ENCODE data around the gene MAU2.
"Not testable (repeated sequence)": the region's sequence is repeated elsewhere in the genome, so short reads cannot be mapped to it uniquely, and the experiment has no call there.

Gene MAU2

DNA sequence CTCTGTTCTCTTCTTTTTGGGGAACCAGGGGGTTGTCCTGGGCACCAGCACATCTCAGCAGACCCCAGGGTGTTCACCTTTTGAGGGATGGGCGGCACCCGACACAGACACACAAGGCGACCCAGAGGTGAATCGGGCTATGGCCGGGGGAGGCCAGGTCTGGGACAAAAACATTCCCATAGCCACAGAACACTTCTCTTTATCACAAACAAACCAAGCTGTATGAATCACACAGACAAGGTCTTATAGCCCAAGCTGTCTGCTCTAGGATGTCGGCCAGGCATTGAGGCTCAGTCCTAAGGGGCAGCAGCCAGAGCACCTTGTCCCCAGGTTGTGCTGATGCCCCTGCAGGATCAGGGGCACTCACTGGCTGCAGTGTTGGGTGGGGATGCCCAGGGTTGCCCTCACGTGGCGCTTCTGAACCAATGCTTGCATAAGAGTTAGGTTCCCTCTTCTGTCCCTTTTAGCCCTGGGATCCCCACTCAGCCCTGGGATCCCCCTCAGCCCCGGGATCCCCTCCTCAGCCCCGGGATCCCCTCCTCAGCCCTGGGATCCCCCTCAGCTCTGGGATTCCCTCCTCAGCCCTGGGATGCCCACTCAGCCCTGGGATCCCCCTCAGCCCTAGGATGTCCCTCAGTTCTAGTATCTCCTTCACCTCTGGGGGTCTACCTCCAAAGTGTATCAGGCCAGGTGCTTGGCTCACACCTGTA, 26.9 kb downstream of the MAU2 start:
- no peak for DNase-seq

DNA sequence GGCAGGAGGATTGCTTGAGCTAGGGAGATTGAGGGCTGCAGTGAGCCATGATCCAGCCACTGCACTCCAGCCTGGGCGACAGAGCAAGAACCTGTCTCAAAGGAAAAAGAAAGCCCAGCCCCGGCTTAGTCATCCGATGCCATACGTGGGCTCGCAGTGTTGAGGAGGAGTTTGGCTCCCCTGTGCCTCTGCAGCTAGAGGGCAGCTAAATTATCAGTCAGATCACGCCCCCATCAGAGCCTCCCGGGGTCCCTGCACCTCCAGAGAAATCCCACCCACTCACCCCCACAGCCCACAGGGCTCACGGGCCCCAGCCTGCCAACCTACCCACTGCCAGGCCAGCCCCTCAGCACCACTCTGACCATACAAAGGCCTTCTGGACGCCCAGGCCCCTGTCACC, 27.6 kb downstream of the MAU2 start:
- no peak for DNase-seq

DNA sequence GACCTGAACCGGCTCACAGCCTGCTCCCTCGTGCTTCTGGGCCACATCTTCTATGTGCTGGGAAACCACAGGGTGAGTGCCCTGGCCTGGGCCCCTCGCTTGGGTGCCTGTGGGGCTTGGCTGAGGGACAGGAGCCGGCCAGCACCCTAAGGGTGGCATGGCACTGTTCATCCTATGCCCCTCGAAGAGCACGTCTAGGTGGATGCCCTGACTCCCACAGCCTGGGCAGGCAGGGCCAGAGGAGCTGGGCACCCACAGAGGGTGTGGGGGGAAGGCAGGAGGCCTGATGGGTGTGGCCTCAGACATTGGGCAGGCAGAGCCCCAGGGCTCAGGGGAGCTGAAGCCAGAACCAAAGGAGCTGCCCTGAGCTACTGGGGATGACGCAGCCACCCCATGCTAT, 28.7 kb downstream of the MAU2 start:
- DNase-seq: no peak

DNA sequence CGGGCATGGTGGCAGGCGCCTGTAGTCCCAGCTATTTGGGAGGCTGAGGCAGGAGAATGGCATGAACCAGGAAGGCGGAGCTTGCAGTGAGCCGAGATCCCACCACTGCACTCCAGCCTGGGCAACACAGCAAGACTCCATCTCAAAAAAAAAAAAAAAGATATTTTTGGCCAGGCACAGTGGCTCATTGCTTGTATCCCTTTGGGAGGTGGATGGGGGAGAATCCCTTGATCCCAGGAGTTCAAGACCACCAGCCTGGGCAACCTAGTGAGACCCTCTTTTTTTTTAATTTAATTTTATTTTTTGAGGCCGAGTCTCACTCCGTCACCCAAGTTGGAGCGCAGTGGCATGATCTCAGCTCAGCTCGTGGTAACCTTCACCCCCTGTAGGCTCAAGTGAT, 30.1 kb downstream of the MAU2 start:
- not testable (repeated sequence) for DNase-seq

DNA sequence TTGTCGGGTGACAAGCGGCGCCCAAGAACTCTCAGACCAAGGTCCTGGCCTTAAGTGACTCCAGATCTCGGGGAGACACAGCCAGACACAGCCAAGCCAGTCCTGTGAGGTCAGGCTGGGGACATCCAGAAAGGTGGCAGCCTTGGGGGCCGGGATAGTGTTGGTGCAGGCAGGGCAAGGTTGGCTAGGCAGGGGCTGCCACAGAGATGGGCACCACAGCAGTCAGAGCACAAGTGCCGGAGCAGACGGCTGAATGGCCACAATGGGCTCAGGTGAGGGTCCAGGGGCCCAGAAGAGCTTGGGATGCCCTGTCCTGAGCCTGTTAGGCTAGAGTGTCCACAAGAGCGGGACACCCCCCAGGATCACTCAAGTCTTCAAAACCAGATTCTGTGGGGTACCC, 32.2 kb downstream of the MAU2 start:
- DNase-seq: no peak

DNA sequence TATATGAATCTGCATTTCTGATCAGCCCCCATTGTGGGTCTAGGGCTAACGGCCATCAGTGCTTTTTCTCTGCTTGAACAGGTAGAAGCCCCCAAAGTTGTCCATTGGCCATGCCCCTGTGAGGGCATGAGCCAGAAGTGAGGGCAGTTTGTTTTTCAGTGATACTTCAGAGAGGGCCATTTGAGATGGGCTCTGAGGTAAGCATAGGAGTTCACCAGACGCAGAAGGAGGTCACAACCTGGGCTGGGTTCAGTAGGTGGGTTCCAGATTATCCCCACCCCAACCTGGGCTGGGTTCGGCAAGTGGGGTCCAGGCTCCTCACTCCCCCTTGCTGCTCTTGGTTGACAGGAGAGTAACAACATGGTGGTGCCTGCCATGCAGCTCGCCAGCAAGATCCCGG, 33.4 kb downstream of the MAU2 start:
- no peak for DNase-seq

DNA sequence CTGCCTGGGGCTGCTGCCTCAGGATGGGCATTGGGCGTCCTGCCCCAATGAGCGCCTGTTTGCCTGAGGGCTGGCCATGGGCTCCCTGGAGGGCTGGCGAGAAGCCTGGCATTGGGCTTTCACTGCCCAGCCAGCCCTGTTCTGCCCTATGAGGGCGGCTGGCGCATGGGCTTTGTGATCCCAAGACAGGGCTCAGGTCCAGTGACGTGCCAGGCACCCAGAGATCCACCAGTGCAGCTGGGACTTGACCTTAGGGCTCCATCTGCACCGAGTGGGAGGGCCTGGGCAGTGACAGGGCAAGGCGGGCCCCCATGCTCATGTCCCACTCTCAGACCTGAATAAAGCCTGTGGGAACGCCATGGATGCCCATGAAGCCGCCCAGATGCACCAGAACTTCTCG, 34.3 kb downstream of the MAU2 start:
- no peak for DNase-seq

DNA sequence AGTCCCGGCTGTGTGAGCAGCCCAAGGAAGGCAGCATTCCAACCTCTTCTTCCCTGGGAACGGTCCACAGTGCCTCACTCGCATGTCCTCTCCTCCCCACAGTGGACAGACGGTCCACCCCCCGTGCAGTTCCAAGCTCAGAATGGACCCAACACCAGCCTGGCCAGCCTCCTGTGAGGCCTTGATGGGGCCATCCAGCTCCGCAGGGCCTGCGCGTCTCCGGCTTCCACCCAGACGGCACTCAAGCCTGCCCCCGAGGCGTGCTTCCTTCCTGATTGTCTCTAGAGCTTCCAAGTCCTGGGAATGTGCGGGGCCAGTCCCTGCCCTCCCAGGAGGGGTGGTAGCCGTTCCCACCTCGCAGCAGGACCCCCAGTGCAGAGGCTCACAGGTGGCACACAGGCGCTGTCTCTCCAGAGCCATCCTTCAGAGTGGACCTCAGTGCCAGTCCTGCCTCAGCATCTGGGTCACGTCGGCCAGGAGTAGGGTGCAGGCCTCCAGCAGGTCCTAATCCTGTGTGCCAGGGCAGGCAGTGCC, 35.0 kb downstream of the MAU2 start:
- DNase-seq: no peak

DNA sequence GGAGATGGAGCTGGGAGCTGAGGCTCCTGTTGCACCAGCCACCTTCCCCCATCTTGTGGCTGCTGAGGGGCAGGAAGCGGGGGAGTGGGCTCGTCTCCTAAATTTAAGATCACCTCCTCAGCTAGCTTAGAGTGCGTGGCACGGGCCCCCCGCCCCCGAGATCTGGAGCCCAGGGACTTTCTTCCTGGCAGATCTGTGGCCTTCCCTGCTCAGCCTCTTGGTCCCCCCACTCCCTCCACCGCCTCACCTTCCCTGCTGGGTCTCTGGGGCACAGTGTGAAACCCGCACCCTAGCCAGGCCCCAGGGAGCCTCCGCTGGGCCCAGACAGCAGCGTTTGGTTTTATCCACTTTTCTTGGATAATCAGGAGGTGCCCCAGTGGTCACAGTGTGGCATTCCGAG, 35.9 kb downstream of the MAU2 start:
- DNase-seq: no peak

DNA sequence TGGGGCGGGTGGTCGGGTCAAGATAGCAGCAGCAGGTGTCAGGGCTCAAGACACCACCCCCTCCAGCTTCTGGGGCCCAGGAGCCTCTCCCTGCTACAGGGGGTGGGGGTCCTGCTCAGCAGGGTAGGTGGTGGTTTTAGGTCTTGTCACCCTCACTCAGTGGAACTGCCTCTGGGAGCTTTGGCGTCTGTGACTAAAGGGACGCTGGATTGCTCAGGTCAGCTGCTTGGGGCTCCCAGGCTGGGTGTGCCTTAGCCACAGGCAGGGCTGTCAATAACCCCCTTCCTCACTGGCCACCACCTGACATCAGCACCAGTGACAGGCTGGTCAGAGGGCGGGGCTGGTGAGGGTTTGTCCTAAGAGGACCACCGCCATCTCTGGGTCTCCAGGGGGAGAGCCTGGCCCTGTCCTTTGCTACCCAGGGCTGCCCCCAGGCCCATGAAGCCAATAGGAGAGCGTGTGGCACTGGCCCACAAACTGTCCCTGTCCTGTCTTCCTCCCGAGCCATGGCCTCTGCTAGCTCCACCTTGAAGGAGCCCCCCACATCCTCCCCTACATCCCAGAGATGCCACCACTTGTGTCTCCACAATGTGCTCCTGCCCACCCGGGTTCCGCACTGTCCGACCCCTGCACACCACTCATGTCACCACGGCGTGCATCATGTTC, 36.4 kb downstream of the MAU2 start:
- DNase-seq: no peak

DNA sequence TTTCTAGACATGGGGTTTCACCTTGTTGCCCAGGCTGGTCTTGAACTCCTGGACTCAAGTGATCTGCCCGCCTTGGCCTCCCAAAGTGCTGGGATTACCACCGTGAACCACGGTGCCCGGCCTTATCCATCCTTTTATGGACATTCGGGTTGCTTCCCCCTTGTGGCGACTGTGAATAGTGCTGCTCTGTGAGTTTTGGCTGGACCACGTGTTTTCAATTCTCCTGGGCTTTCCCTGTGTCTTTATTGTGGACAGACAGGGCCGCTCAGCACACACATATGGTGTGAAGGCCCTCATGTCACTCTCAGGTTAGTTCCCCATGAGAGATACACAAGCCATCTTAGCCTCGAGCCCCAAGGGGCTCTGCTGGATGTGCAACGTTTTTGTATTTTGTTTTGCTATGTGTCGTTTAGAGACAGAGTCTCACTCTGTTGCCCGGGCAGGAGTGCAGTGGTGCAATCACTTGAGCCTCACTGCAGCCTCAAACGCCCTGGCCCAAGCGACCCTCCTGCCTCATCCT, 40.5 kb downstream of the MAU2 start:
- peak; percentile 73 to 80 for DNase-seq

DNA sequence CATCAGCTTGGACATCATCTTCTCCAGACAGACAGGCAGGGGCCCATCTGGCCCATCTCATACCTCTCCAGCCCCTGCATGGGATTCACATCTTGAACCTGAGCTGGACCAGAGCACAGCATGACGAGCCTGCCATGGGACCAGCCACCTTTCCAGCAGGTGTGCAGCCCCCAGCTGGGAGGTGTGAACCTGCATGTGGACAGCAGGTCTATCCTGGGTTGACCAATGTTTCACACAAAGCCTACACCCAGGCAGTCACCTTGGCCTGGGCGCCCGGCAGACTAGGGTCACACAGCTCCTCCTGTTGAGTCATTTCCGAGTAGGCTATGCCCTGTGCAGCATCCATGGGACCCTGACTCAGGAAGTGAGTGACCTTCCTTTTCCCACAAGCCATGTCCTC, 41.4 kb downstream of the MAU2 start:
- no peak for DNase-seq

DNA sequence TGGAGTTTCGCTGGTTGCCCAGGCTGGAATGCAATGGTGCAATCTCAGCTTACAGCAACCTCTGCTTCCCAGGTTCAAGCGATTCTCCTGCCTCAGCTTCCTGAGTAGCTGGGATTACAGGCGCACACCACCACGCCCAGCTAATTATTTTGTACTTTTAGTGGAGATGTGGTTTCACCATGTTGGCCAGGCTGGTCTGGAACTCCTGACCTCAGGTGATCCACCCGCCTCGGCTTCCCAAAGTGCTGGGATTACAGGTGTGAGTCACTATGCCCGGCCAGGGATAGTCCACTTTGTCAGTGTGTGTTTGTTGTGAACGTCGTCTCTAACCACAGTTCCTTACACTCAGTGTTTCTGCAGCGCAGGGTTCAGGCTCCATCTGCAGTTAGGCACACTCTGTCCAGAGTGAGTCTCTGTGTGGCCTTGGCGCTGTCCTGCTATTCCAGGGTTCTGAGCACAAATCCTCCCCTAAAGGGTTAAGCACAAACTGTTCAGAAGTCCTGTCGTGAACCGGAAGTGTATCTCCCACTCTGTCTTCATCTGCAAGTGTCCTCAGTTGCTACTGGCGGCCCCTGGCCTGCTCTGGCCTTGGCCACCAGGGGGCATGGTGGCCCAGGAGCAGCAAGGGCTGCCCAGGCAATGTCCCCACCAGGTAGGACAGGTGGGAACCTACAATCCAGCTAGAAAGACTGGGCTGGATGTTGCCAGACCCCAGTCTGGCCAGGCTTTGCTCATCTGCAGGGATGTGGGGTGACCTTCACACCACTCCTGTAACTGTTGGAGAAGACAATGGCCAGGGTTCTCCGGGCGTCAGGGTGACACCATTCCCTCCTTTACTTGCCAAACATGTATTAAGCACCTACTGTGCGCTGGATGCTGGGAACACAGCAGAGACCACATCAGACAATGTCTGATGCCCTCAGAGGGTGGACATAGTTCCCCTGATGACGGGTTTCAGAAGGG, 46.1 kb downstream of the MAU2 start:
- DNase-seq: peak; percentile 56 to 63

DNA sequence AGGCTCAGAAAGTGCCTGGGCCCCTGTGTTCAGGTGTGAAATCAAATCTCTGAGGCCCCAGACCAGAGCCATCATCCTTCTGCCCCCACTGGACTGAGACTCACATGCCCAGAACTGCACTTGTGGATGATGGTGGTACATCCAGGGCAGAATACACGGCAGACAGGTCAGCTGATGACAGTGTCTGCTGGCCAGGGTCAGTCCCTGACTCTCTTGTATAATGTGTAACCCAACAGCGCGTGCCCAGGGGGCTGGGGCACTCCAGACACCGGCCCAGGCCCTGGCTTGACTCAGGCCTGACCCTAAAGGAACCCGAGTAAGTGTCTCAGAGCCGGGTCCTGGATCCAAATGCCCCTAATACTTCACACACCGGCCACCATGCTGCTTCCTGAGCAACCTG, 47.5 kb downstream of the MAU2 start:
- DNase-seq: no peak

DNA sequence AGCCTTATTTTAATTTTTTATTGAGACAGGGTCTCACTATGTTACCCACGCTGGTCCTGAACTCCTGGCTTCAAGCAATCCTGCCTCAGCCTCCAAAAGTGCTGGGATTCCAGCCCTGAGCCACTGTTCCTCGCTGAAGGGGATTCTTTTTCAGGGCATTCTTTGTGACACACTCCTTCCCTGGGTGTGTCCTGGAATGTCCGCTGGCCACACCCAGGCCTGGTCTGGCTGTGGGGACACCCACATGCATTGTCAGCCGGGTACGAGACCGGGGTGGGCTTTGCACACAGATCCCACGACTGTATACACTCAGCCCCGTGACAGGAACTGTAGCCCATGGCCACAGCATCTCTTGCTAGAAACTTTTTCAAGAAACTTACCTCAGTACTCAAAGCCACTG, 50.4 kb downstream of the MAU2 start:
- DNase-seq: no peak

DNA sequence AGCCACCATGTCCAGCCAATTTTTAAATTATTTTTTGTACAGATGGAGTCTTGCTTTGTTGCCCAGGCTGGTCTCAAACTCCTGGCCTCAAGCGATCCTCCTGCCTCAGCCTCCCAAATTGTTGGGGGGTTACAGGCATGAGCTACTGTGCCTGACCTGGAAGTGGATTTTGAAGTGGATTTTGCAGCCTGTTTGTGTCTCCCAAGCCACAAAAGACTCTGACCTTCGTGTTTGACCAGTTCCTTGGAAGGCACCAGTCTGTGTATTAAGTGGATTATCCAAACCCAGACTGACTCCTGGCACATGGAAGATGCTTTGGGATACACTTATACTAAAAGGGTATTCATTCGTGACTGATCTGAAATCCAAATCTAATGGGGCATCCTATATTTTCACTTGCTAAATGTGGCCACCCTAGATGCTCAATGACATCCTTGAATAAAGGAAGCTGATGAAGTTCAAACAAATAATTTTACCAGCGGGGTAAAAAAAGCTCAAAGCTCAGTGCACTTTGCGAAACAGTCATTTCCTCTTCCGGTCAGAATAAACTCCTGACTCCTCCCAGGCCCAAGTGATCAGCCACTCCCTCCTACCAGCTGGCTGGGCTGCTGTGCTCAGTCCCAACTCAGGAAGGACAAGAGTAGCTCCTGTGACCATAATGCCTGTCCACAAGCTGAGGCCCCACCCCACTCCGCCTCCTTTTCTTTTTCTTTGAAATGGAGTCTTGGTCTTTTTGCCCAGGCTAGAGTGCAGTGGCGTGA, 52.2 kb downstream of the MAU2 start:
- peak in 1 of 2 experiments; percentile 32 for DNase-seq

DNA sequence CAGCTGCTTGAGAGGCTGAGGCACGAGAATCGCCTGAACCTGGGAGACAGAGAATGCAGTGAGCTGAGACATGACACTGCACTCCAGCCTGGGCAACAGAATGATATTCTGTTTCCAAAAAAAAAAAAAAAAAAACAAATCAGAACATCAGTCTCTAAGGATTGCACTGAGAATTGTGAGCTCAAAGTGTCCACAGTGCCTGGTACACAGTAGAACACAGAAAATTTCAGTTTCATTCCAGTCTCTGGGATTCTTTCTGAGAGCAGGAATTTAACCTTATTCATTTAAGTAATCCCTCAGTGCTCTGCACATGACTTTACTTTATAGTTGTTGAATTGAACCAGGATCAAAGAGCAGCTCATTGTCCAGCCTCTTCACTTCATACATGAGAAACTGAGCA, 58.9 kb downstream of the MAU2 start:
- no peak for DNase-seq

DNA sequence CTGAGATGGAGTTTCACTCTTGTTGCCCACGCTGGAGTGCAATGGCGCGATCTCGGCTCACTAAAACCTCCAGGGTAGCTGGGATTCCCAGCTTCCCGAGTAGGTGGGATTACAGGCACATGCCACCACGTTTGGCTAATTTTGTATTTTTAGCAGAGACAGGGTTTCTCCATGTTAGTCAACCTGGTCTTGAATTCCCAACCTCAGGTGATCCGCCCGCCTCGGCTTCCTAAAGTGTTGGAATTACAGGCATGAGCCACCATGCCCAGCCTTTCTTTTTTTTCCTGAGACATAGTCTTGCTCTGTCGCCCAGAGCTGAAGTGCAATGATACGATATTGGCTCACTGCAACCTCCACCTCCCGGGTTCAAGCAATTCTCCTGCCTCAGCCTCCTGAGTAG, 59.7 kb downstream of the MAU2 start:
- not testable (repeated sequence) for DNase-seq

DNA sequence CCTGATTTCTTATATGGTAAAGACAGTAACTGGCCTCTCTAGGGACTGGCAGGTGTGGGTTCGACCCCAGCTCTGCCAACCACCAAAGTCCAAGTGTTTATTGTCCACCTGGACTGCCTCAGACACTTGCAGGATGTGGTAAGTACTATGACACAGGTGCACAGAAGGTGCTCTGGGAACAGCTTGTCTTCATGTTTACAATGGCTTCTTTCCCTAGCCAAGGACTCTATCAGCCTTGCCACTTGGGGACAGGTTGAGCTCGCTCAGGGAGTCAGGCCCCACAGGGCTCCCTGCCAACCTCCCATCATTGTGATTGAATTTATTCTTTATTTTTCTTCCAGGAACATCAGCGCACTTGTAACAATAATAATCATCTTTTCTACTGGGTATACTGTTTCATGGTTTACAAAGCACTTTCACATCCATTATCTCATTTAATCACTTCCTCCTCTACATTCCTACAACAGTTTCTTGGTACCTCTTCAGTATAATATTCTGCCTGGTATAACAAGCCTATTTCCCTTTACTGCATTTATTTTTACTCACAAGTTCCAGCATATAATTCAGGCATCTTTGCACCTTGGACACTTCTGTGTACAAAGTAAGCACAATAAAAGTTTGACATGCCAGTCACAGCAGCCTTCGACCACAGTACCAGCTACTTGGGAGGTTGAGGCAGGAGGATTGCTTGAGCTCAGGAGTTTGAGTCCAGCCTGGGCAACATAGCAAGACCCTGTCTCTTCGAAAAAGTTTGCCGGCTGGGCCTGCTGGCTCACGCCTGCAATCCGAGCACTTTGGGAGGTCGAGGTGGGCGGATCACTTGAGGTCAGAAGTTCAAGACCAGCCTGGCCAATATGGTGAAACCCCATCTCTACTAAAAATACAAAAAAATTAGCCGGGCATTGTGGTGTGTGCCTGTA, 60.6 kb downstream of the MAU2 start:
- DNase-seq: peak in 1 of 2 experiments; percentile 16

DNA sequence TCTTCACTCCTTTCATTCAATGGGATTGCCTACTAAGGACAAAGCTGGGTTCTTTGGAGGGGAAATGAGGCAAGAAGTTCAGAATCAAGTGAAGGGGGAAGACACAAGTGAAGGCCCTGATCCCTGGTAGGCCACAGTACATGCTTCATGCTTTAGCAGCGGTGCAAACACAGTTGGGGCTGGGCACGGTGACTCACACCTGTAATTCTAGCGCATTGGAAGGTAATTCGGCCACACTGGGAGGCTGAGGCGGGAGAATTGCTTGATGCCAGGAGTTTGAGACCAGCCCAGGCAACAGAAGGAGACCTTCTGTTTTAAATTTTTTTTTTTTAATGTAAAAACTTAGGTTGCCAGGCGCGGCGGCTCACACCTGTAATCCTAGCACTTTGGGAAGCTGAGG, 61.5 kb downstream of the MAU2 start:
- no peak for DNase-seq

DNA sequence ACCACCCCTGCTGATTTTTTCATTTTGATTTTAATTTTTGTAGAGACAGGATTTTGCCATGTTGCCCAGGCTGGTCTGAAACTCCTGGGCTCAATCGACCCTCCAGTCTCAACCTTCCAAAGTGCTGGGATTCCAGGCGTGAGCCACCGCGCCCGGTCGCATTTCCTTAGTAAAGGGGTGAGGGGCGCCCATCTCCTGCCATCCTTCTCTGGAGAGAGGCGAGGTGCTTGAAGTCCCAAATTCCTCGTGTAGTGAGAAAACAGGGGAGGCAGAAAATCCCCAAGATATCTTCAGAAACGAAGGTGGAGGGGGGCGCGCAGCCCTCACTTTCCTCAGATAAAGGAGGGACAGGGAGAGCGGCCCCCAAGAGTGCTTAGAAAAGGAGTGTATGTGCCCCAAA, 63.9 kb downstream of the MAU2 start:
- DNase-seq: no peak

Data from NCI-H2081 (cell line).